ENCODE data around the gene MYLK3. TPM values are rescaled to one million over a fixed set of nuclear protein-coding genes. Genes with fewer than 3 reads are reported as not detected.
"Not testable (repeated sequence)": the region's sequence is repeated elsewhere in the genome, so short reads cannot be mapped to it uniquely, and the experiment has no call there.

The MYLK3 gene
- total and polyA plus RNA-seq, 2 of the 4 experiments (the other 2 are of a cell fraction) = under 0.01 to 0.03 TPM

- H3K18ac ChIP-seq (ENCODE audit: low read depth, low read length); H3K36me3 ChIP-seq (ENCODE audit: control insufficient read depth, insufficient read depth, low read length); BruUV-seq (replicated peaks); POLR2A ChIA-PET (ENCODE audit: unreplicated experiment); H2BK20ac ChIP-seq (ENCODE audit: low read depth, low read length); H3K9me1 ChIP-seq (ENCODE audit: insufficient read depth, low read length); H2BK5ac ChIP-seq (ENCODE audit: low read depth, low read length, poor library complexity, severe bottlenecking); H3K23ac ChIP-seq (ENCODE audit: low read depth, low read length); H2BK120ac ChIP-seq (ENCODE audit: low read depth, low read length); H3K4me1 ChIP-seq (ENCODE audit: control insufficient read depth, insufficient read depth, low read length); H2AFZ ChIP-seq (replicated peaks; ENCODE audit: low read length, poor library complexity); H3K4ac ChIP-seq (ENCODE audit: low read depth, low read length); H2AK5ac ChIP-seq (ENCODE audit: low read depth, low read length); H3K9ac ChIP-seq (ENCODE audit: low read depth, low read length); H4K8ac ChIP-seq (ENCODE audit: low read depth in 2 of 2, low read length in 2 of 2); H3K56ac ChIP-seq (ENCODE audit: extremely low read depth, insufficient read depth, low read length); H2AK9ac ChIP-seq (replicated peaks; ENCODE audit: low read depth, low read length, poor library complexity); DNase-seq; H3K27ac ChIP-seq (ENCODE audit: insufficient read depth, low read length); H4K5ac ChIP-seq (ENCODE audit: low read depth, low read length); H3K4me3 ChIP-seq (ENCODE audit: insufficient read depth, low read depth, low read length); in situ Hi-C loops (cut with MboI; ENCODE audit: low sequenced_read_pairs); intact Hi-C loops (cut with micrococcal nuclease); H3K14ac ChIP-seq (replicated peaks; ENCODE audit: low read depth, low read length); H3K27me3 ChIP-seq (ENCODE audit: control insufficient read depth, insufficient read depth, low read length); H3K9me3 ChIP-seq (ENCODE audit: control insufficient read depth, insufficient read depth, low read length); H2BK15ac ChIP-seq (ENCODE audit: low read depth, low read length); H3K79me1 ChIP-seq (ENCODE audit: low read depth in 1 of 2, low read length in 2 of 2); dilution Hi-C loops (cut with HindIII; ENCODE audit: low sequenced_read_pairs, unreplicated experiment); H4K20me1 ChIP-seq (ENCODE audit: insufficient read depth, low read length); H4K91ac ChIP-seq (ENCODE audit: insufficient read depth, low read depth, low read length): not testable (repeated sequence)
- CTCF ChIA-PET = interaction anchor here (1.2 kb wide), 1 partner anchor 111 kb away, joined by 5 read pairs; no protein-coding TSS in a partner anchor
- H3K4me2 ChIP-seq (ENCODE audit: low read depth, low read length) = peak overlapping the region; percentile 10; the same call in 1 of the 2 replicates
- no CpG with 5 or more reads among the region's 2 CpGs for WGBS, 2 experiments (ENCODE audit: extremely low coverage in 2 of 2, insufficient read length in 1 of 2)
- ATAC-seq (ENCODE audit: low read depth) = peak; percentile 47
Measured at GRCh38 chr16:46784569-46784968, 36.4 kb upstream of the MYLK3 start.
